ENCODE results near the gene CACNB4.

CACNB4 gene

GRCh38 chr2:151922845-151923666 is 175.8 kb downstream of the CACNB4 start:
- TF ChIP-seq POLR2AphosphoS5 (IDR thresholded peaks at IDR 0.05; ENCODE audit: low read depth, low read length) (no peak), TAF1 (IDR thresholded peaks at IDR 0.05; ENCODE audit: borderline replicate concordance, insufficient read depth, low read length) (no peak), SIN3A (IDR thresholded peaks at IDR 0.05; ENCODE audit: borderline replicate concordance, insufficient read depth, low read length) (no peak), FOXP2 (optimal IDR thresholded peaks at IDR 0.05; ENCODE audit: borderline replicate concordance, extremely low read depth, extremely low read length, insufficient read depth) (no peak)
- TF ChIP-seq, protein P1, sequence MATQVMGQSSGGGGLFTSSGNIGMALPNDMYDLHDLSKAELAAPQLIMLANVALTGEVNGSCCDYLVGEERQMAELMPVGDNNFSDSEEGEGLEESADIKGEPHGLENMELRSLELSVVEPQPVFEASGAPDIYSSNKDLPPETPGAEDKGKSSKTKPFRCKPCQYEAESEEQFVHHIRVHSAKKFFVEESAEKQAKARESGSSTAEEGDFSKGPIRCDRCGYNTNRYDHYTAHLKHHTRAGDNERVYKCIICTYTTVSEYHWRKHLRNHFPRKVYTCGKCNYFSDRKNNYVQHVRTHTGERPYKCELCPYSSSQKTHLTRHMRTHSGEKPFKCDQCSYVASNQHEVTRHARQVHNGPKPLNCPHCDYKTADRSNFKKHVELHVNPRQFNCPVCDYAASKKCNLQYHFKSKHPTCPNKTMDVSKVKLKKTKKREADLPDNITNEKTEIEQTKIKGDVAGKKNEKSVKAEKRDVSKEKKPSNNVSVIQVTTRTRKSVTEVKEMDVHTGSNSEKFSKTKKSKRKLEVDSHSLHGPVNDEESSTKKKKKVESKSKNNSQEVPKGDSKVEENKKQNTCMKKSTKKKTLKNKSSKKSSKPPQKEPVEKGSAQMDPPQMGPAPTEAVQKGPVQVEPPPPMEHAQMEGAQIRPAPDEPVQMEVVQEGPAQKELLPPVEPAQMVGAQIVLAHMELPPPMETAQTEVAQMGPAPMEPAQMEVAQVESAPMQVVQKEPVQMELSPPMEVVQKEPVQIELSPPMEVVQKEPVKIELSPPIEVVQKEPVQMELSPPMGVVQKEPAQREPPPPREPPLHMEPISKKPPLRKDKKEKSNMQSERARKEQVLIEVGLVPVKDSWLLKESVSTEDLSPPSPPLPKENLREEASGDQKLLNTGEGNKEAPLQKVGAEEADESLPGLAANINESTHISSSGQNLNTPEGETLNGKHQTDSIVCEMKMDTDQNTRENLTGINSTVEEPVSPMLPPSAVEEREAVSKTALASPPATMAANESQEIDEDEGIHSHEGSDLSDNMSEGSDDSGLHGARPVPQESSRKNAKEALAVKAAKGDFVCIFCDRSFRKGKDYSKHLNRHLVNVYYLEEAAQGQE (IDR thresholded peaks at IDR 0.05; ENCODE audit: insufficient read depth in 1 of 2, low read depth in 2 of 2, low read length in 2 of 2) = no peak

DNA sequence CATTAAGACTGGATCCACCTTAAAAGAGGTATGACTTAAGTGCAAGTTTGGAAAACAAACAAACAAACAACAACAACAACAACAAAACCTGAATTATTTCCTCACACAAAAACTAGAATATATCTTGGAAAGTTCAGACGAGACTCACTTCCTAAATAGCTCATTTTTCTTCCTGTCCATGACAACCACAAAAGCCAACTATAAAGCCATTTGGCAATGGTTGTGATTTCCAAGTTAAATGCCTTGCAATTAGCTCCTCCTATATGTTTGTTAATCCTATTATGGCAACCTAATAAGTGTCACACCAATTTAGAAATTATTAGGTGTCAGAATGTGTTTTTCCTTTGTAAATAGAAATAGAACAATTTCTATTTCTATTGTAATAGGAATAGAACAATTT is 179.1 kb downstream of the CACNB4 start:
- no peak for TF ChIP-seq SIN3A (IDR thresholded peaks at IDR 0.05; ENCODE audit: borderline replicate concordance, insufficient read depth, low read length)
- no peak for TF ChIP-seq TAF1 (IDR thresholded peaks at IDR 0.05; ENCODE audit: borderline replicate concordance, insufficient read depth, low read length)
- TF ChIP-seq, protein P1 (IDR thresholded peaks at IDR 0.05; ENCODE audit: insufficient read depth in 1 of 2, low read depth in 2 of 2, low read length in 2 of 2) = no peak
- no peak for TF ChIP-seq POLR2AphosphoS5 (IDR thresholded peaks at IDR 0.05; ENCODE audit: low read depth, low read length)
- TF ChIP-seq FOXP2 (optimal IDR thresholded peaks at IDR 0.05; ENCODE audit: borderline replicate concordance, extremely low read depth, extremely low read length, insufficient read depth) = no peak

- TF ChIP-seq SIN3A (IDR thresholded peaks at IDR 0.05; ENCODE audit: borderline replicate concordance, insufficient read depth, low read length) = no peak
- TF ChIP-seq POLR2AphosphoS5 (IDR thresholded peaks at IDR 0.05; ENCODE audit: low read depth, low read length) = no peak
- TF ChIP-seq FOXP2 (optimal IDR thresholded peaks at IDR 0.05; ENCODE audit: borderline replicate concordance, extremely low read depth, extremely low read length, insufficient read depth) = no peak
- TF ChIP-seq, protein P1 (IDR thresholded peaks at IDR 0.05; ENCODE audit: insufficient read depth in 1 of 2, low read depth in 2 of 2, low read length in 2 of 2) = no peak
- no peak for TF ChIP-seq TAF1 (IDR thresholded peaks at IDR 0.05; ENCODE audit: borderline replicate concordance, insufficient read depth, low read length)
Measured at GRCh38 chr2:151918308-151918707, 180.5 kb downstream of the CACNB4 start.

DNA sequence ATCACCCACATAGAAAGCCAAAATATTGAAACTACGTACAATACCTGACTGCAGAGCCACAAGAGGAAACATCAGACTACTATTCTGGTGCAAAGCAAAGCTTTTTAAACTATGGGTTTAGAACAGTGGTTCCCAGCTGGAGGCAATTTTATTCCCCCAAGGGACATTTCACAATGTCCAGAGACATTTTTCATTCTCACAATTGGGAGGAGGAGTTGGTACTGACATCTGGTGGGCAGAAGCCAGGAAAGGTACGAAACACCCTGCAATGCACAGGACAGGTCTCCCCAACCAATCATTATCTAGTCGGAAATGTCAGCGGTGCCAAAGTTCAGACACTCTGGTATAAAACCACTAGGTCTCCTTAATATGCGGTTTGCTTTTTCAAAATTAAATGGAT is 182.2 kb downstream of the CACNB4 start:
- TF ChIP-seq, protein P1 (IDR thresholded peaks at IDR 0.05; ENCODE audit: insufficient read depth in 1 of 2, low read depth in 2 of 2, low read length in 2 of 2) = no peak
- no peak for TF ChIP-seq FOXP2 (optimal IDR thresholded peaks at IDR 0.05; ENCODE audit: borderline replicate concordance, extremely low read depth, extremely low read length, insufficient read depth)
- no peak for TF ChIP-seq SIN3A (IDR thresholded peaks at IDR 0.05; ENCODE audit: borderline replicate concordance, insufficient read depth, low read length)
- no peak for TF ChIP-seq POLR2AphosphoS5 (IDR thresholded peaks at IDR 0.05; ENCODE audit: low read depth, low read length)
- no peak for TF ChIP-seq TAF1 (IDR thresholded peaks at IDR 0.05; ENCODE audit: borderline replicate concordance, insufficient read depth, low read length)

Measured in PFSK-1 (cell line).